Epidermal melanocyte (primary cell): Measurements from ENCODE around the gene ZDHHC11B.

ENCODE experiments used
- DNase-seq: peaks from one replicate; pipeline ENCODE4 v3.0.0; 2011; ENCODE audit warnings: low spot score; ENCODE audit not compliant: insufficient read length

The ZDHHC11B gene

DNA sequence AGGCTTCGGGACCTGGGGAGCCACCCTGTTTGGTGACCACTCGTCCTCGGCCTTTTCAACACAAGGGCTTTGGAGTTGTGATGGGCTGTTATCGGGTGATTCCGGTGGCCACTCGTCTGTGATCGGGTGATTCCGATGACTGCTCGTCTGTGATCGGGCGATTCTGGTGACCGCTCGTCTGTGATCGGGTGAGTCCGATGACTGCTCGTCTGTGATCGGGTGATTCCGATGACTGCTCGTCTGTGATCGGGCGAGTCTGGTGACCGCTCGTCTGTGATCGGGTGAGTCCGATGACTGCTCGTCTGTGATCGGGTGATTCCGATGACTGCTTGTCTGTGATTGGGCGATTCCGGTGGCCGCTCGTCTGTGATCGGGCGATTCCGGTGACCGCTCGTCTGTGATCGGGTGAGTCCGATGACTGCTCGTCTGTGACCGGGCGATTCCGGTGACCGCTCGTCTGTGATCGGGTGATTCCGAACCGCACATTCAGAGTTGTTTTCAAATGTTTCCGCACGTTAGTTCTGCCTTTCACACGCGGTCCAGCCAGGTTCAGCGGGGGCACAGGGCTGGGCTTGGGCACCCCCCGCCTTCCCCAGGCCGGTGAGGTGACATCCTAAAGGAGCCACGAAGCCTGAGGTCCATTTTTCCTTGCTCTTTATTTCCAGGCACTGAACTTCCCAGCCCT lies 121.6 kb downstream of the ZDHHC11B start:
- DNase-seq, result no peak

GRCh38 chr5:661891-662750 lies 122.4 kb downstream of the ZDHHC11B start:
- DNase-seq, result no peak

DNA sequence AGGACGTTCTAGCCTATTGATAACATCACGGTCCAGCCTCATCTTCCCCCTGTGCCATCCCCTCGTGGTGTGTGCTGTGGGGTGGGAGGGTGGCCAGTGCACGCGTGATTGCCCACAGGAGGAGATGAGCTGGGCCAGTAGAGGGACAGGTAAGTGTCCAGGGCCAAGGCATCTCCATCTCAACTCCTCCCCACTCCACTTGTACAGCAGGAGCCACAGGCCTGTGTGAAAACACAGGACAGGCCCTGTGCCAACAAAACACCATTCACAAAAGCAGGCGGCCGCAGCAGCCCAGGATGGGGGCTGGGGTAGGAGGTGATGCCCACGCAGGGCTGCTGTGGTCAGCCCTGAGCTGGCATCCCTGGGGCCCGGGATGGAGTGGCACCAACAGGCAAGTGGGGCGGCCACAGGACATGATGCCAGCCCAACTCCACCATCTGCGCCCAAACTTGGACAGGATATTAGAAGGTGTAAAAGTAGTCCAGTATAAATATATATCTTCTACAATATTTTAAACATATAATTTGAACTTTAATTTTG lies 124.0 kb downstream of the ZDHHC11B start:
- DNase-seq, result no peak
